ENCODE results near the gene PCDHGB4. TPM values are rescaled to one million over a fixed set of nuclear protein-coding genes. Genes with fewer than 3 reads are reported as not detected.

PCDHGB4 gene
- total and polyA plus RNA-seq, 2 of the 8 experiments (the other 6 are each of a cell fraction or from before 2014, with no cell fraction given), result 8.0 to 9.1 TPM

DNA sequence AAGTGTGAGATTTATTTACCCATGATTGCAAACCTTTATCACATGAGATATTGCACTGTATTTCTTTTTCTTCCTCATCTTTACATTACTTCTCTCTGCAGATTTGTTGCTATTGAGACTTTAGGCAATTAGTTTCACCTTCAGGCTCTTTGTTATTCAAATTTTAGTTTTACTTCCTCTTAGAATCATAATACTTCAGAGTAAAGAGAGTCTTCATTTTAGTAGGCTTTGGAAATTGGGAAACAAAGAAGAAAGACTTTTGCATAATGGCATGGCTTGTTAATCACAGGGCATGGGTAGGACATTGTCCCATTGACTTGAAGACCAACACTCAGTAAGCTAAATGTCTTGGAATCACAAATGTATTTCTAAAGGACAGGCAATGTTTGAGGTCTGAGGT lies 24.8 kb upstream of the PCDHGB4 start:
- Histone ChIP-seq H3K23ac (ENCODE audit: insufficient read length) (no peak overlapping the region), H2AFZ (ENCODE audit: low read length) (no peak overlapping the region), H3K27me3 (replicated peaks in 1 of 4; ENCODE audit: control insufficient read depth in 3 of 4, extremely low read depth in 1 of 4, insufficient read depth in 3 of 4, low read length in 3 of 4) (no peaks in the 10 kb centered on the region), H3K27ac (ENCODE audit: low read depth, low read length) (no peak overlapping the region), H4K91ac (replicated peaks; ENCODE audit: insufficient read length, low read length) (no peak overlapping the region), H2BK5ac (ENCODE audit: low read depth, low read length) (no peak overlapping the region), H3K18ac (ENCODE audit: extremely low read depth, low read length) (no peak overlapping the region), H2BK120ac (replicated peaks; ENCODE audit: low read depth, low read length) (no peak overlapping the region), H3K36me3 (ENCODE audit: control insufficient read depth in 2 of 4, insufficient read depth in 4 of 4, low read length in 3 of 4) (peaks cover 0 to 8% (median 3%) of the 10 kb centered on the region in 4 experiments; a peak in 3 of 8 replicates), H3K9me3 (ENCODE audit: insufficient read depth in 2 of 2, low read depth in 1 of 2, low read length in 1 of 2) (peaks cover 43 to 51% of the 10 kb centered on the region in 2 experiments), H3K4me1 (replicated peaks in 1 of 4; ENCODE audit: control insufficient read depth in 3 of 4, insufficient read depth in 4 of 4, low read length in 3 of 4) (peaks cover 0 to 3% (median under 1%) of the 10 kb centered on the region in 4 experiments; a peak in 1 of 7 replicates), H3K9ac (replicated peaks in 1 of 4; ENCODE audit: extremely low read depth in 1 of 4, low read depth in 3 of 4, low read length in 3 of 4) (no peak overlapping the region), H2BK20ac (ENCODE audit: low read length) (no peak overlapping the region), H4K20me1 (replicated peaks in 1 of 2; ENCODE audit: control insufficient read depth in 1 of 2, insufficient read depth in 2 of 2, low read length in 2 of 2) (no peaks in the 10 kb centered on the region), H3K14ac (ENCODE audit: insufficient read length) (no peak overlapping the region), H2BK12ac (ENCODE audit: low read depth, low read length) (no peak overlapping the region), H3K56ac (replicated peaks; ENCODE audit: insufficient read length, low read depth, low read length) (no peak overlapping the region), H3K23me2 (ENCODE audit: low read depth, low read length) (no peaks in the 10 kb centered on the region), H3K4me2 (ENCODE audit: insufficient read depth in 1 of 2, low read depth in 2 of 2, low read length in 2 of 2) (no peak overlapping the region), H3K79me2 (ENCODE audit: control insufficient read depth in 1 of 2, insufficient read depth in 2 of 2, low read length in 2 of 2) (no peaks in the 10 kb centered on the region), H4K5ac (ENCODE audit: insufficient read length, low read depth, low read length) (no peak overlapping the region), H3K4me3 (ENCODE audit: extremely low read depth in 1 of 4, insufficient read depth in 2 of 4, low read depth in 3 of 4, low read length in 4 of 4) (peak overlapping the region in 1 of 4 experiments; percentile 40; a peak in 1 of 8 replicates), H2BK15ac (ENCODE audit: low read length) (no peak overlapping the region), H2AK5ac (ENCODE audit: low read depth, low read length) (no peak overlapping the region), H3K79me1 (ENCODE audit: low read depth, low read length) (no peaks in the 10 kb centered on the region), H3K4ac (replicated peaks; ENCODE audit: insufficient read length, low read depth, low read length) (no peak overlapping the region), H4K8ac (ENCODE audit: extremely low read depth, insufficient read depth, low read length) (no peak overlapping the region)
- FAIRE-seq (no peak), DNase-seq (ENCODE audit: low read depth in 1 of 2, low spot score in 2 of 2) (no peak)
- CTCF ChIA-PET (ENCODE audit: partially characterized antibody), result interaction anchor here (0.9 to 1.6 kb wide), 6 partner anchors 8 to 175 kb away, joined by 3 to 7 read pairs (median 4); partner anchors contain the start of genes PCDHGA2 and PCDHGB1
- POLR2A ChIA-PET (ENCODE audit: partially characterized antibody), result no interaction called here
- TF ChIP-seq RNF2 (IDR thresholded peaks at IDR 0.05; ENCODE audit: borderline replicate concordance, low read depth, low read length, missing control alignments, poor library complexity, severe bottlenecking), result no peak

Measured in H1 (cell line).